GM12864 (cell line): ENCODE measurements around the gene WDR86.

Source experiments
- DNase-seq: peaks from one replicate; pipeline ENCODE4 v3.0.0-alpha.2; 2011; ENCODE audit warnings: low read depth
- H3K4me3 ChIP-seq: 2 replicates; pipeline ENCODE4 v1.5.1; 2011; ENCODE audit warnings: mild to moderate bottlenecking, low read depth, low read length, control low read depth
- CTCF ChIP-seq: IDR thresholded peaks from 2 replicates; pipeline ENCODE4 v1.5.1; 2011; ENCODE audit warnings: low read depth, mild to moderate bottlenecking, moderate library complexity, low read length, control low read depth, inconsistent platforms; ENCODE audit errors: missing control alignments

Gene WDR86

GRCh38 chr7:151411551-151411950, 1.7 kb upstream of the WDR86 start:
- no peak for DNase-seq

GRCh38 chr7:151410405-151411390, 860 bp upstream of the WDR86 start:
- TF ChIP-seq CTCF = no peak
- no peak for DNase-seq
- H3K4me3 ChIP-seq = no peak overlapping the region

More at GRCh38 chr7:151411551-151411950, 1.7 kb upstream of the WDR86 start:
- no peak for TF ChIP-seq CTCF
- no peak overlapping the region for H3K4me3 ChIP-seq

GRCh38 chr7:151408839-151409666, 785 bp downstream of the WDR86 start:
- TF ChIP-seq CTCF = no peak
- no peak overlapping the region for H3K4me3 ChIP-seq
- DNase-seq = peak; percentile 0

- no peak overlapping the region for H3K4me3 ChIP-seq
- no peak for TF ChIP-seq CTCF
- DNase-seq = no peak
Measured at GRCh38 chr7:151408498-151408838, 1.4 kb downstream of the WDR86 start.

GRCh38 chr7:151406886-151407583, 2.8 kb downstream of the WDR86 start:
- TF ChIP-seq CTCF = no peak
- no peak overlapping the region for H3K4me3 ChIP-seq
- DNase-seq = no peak

GRCh38 chr7:151406051-151406875, 3.6 kb downstream of the WDR86 start:
- no peak overlapping the region for H3K4me3 ChIP-seq
- TF ChIP-seq CTCF = no peak
- no peak for DNase-seq
